GM18951 (cell line): ENCODE results near the gene GRIP2.

Source experiments
- POLR2A ChIP-seq: IDR thresholded peaks from 4 replicates; pipeline ENCODE4 v1.6.1; 2011; ENCODE audit warnings: mild to moderate bottlenecking; ENCODE audit not compliant: insufficient read length, insufficient read depth; ENCODE audit errors: extremely low read depth
- in situ Hi-C: fragments of 300-500 bp; cut with MboI; formaldehyde crosslinking; loops from one replicate; pipeline ENCODE4 v1.12.0; 2022; ENCODE audit warnings: low sequenced_read_pairs, mixed read lengths, inconsistent platforms; ENCODE audit not compliant: unreplicated experiment

The GRIP2 gene

GRCh38 chr3:14537590-14538450, 2.3 kb downstream of the GRIP2 start:
- in situ Hi-C loops = no loop called here
- TF ChIP-seq POLR2A = no peak

GRCh38 chr3:14536837-14537589, 3.1 kb downstream of the GRIP2 start:
- in situ Hi-C loops = no loop called here
- TF ChIP-seq POLR2A = no peak

GRCh38 chr3:14536055-14536815, 3.9 kb downstream of the GRIP2 start:
- in situ Hi-C loops = no loop called here
- no peak for TF ChIP-seq POLR2A

- TF ChIP-seq POLR2A = no peak
- in situ Hi-C loops = no loop called here
These were observed 4.5 kb downstream of the GRIP2 start for GRCh38 chr3:14535616-14536015.

- no peak for TF ChIP-seq POLR2A
- in situ Hi-C loops = no loop called here
These were observed 5.5 kb downstream of the GRIP2 start for GRCh38 chr3:14534516-14535191.

- TF ChIP-seq POLR2A = no peak
- in situ Hi-C loops = no loop called here
These were observed 6.6 kb downstream of the GRIP2 start for GRCh38 chr3:14533457-14533958.

GRCh38 chr3:14532691-14533456, 7.3 kb downstream of the GRIP2 start:
- no peak for TF ChIP-seq POLR2A
- in situ Hi-C loops = no loop called here

GRCh38 chr3:14531856-14532395, 8.2 kb downstream of the GRIP2 start:
- in situ Hi-C loops = no loop called here
- no peak for TF ChIP-seq POLR2A

- TF ChIP-seq POLR2A = no peak
These were observed 12.1 kb downstream of the GRIP2 start for GRCh38 chr3:14528081-14528480.

GRCh38 chr3:14525685-14526631, 14.2 kb downstream of the GRIP2 start:
- TF ChIP-seq POLR2A = no peak
- in situ Hi-C loops = no loop called here

More at GRCh38 chr3:14528081-14528480, 12.1 kb downstream of the GRIP2 start:
- in situ Hi-C loops = no loop called here
